Natural killer cell (primary cell): Measurements from ENCODE around the gene DDX39A. TPM values are rescaled to one million over a fixed set of nuclear protein-coding genes. Genes with fewer than 3 reads are reported as not detected.
"Not testable (repeated sequence)": the region's sequence is repeated elsewhere in the genome, so short reads cannot be mapped to it uniquely, and the experiment has no call there.

Source experiments
- ATAC-seq, 3 donors: fragments of 150-1000 bp in 2 of 3; fragments of 200-7000 bp in 1 of 3; cut with Tn5 transposase; 1 replicate in 1 of 3; 2 replicates in 2 of 3; pipeline ENCODE4 v1.10.0; 2021; ENCODE audit warnings: mild to moderate bottlenecking in 2 of 3, moderate library complexity in 2 of 3
- DNase-seq, 2 donors: peaks; one replicate each; pipeline versions ENCODE4 v3.0.0 to v3.0.0-alpha.2; 2013 to 2021; ENCODE audit warnings: mixed read lengths in 1 of 2
- H3K27ac ChIP-seq: one replicate; pipeline ENCODE4 v1.5.1; 2013; ENCODE audit warnings: mild to moderate bottlenecking, low read length
- H3K27me3 ChIP-seq: one replicate; pipeline ENCODE4 v1.6.1; 2013; ENCODE audit warnings: low read length; ENCODE audit not compliant: control insufficient read depth, insufficient read depth
- H3K36me3 ChIP-seq: one replicate; pipeline ENCODE4 v1.6.1; 2013; ENCODE audit warnings: low read length; ENCODE audit not compliant: control insufficient read depth, insufficient read depth
- H3K4me1 ChIP-seq: one replicate; pipeline ENCODE4 v1.6.1; 2013; ENCODE audit warnings: low read length; ENCODE audit not compliant: control insufficient read depth, insufficient read depth
- H3K4me3 ChIP-seq: one replicate; pipeline ENCODE4 v1.5.1; 2013; ENCODE audit warnings: low read length
- H3K9me3 ChIP-seq: one replicate; pipeline ENCODE4 v1.6.1; 2013; ENCODE audit warnings: low read length; ENCODE audit not compliant: control insufficient read depth, insufficient read depth
- H3K27ac Mint-ChIP-seq, 2 donors: one replicate each; pipeline ENCODE4 v1.8.0; 2022; ENCODE audit warnings: mild to moderate bottlenecking in 2 of 2, mixed read lengths in 2 of 2, moderate library complexity in 1 of 2
- H3K27me3 Mint-ChIP-seq, 2 donors: one replicate each; pipeline ENCODE4 v1.8.0; 2022; ENCODE audit warnings: low read depth in 2 of 2, mixed read lengths in 2 of 2
- H3K36me3 Mint-ChIP-seq: one replicate; pipeline ENCODE4 v1.8.0; 2022; ENCODE audit warnings: mixed read lengths
- H3K4me1 Mint-ChIP-seq, 2 donors: one replicate each; pipeline ENCODE4 v1.8.0; 2022; ENCODE audit warnings: mixed read lengths in 2 of 2
- H3K4me3 Mint-ChIP-seq: one replicate; pipeline ENCODE4 v1.8.0; 2022; ENCODE audit warnings: mild to moderate bottlenecking, moderate library complexity, mixed read lengths
- H3K9me3 Mint-ChIP-seq, 2 donors: one replicate each; pipeline ENCODE4 v1.8.0; 2022; ENCODE audit warnings: mixed read lengths in 2 of 2
- WGBS: methylation state at CpG from one replicate; pipeline ENCODE4 v1.1.7; 2013; ENCODE audit warnings: missing lambda C conversion rate; ENCODE audit not compliant: insufficient coverage; 5-methylcytosine and 5-hydroxymethylcytosine counted together
- intact Hi-C: fragments of 100-400 bp; cut with micrococcal nuclease; formaldehyde crosslinking; loops from one replicate; pipeline ENCODE4 v1.14.2; 2022
- total RNA-seq, 4 donors: library from RNA; stranded (reverse); fragments of 120-200 nt in 1 of 4; gene quantifications; one replicate each; pipeline versions ENCODE4 v1.2.3 to v1.2.4, GENCODE V29; 2013 to 2022
- TF ChIP-seq, protein P1 (sequence below): fragments of 200-600 bp; IDR thresholded peaks from one replicate; pipeline ENCODE4 v1.8.0; 2022; ENCODE audit warnings: antibody characterized with exemption

DDX39A gene
- total RNA-seq, 3 donors from 2014 or later (not counting 1 experiment from before 2014, with no cell fraction given) = 397 to 569 (median 557) TPM

DNA sequence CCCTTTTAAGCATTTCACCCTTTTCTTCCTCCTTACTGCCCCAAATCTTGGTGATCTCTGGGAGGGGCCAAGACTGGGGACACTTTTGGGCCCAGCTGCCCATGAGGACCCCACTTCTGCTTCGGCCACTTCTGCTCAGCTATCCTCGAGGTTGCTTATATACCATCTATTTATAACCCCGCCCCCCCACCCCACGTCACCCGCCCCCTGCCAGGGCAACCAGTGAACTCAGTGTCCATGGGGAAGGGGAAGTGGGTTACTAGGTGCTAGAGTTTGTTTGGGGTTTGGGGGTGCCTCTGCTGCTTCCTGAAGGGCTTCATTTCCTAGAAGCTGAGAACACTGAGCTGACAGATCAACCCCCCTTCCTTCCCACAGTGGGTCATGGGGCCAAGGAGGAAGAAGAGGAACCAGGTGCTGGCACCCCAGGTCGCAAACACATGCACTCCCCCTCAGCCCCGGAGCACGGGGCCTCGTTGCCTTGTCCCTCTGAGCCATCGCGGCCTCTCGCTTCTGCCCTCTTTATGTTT lies 44.0 kb downstream of the DDX39A start:
- Mint-ChIP-seq H3K36me3 (no peaks in the 10 kb centered on the region), H3K4me3 (peak overlapping the region; percentile 68), H3K27me3 (no peaks in the 10 kb centered on the region), H3K4me1 (peaks cover 52 to 65% of the 10 kb centered on the region in 2 donors), H3K9me3 (no peaks in the 10 kb centered on the region), H3K27ac (peak overlapping the region; percentile 90 to 100)
- TF ChIP-seq, protein P1, sequence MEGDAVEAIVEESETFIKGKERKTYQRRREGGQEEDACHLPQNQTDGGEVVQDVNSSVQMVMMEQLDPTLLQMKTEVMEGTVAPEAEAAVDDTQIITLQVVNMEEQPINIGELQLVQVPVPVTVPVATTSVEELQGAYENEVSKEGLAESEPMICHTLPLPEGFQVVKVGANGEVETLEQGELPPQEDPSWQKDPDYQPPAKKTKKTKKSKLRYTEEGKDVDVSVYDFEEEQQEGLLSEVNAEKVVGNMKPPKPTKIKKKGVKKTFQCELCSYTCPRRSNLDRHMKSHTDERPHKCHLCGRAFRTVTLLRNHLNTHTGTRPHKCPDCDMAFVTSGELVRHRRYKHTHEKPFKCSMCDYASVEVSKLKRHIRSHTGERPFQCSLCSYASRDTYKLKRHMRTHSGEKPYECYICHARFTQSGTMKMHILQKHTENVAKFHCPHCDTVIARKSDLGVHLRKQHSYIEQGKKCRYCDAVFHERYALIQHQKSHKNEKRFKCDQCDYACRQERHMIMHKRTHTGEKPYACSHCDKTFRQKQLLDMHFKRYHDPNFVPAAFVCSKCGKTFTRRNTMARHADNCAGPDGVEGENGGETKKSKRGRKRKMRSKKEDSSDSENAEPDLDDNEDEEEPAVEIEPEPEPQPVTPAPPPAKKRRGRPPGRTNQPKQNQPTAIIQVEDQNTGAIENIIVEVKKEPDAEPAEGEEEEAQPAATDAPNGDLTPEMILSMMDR = no peak
- Histone ChIP-seq H3K36me3 (no peaks in the 10 kb centered on the region), H3K9me3 (no peaks in the 10 kb centered on the region), H3K27ac (peak overlapping the region; percentile 99), H3K4me3 (peak overlapping the region; percentile 18), H3K4me1 (peaks cover 90% of the 10 kb centered on the region), H3K27me3 (no peaks in the 10 kb centered on the region)
- intact Hi-C loops = loop anchor here (10.0 kb wide), 1 partner anchor 1220 kb away; the partner anchor contains the start of genes IER2 and STX10
- DNase-seq (peak; percentile 75 to 94), ATAC-seq (peak; percentile 72 to 95 (median 86))
- 0% methylated on average over 7 of the region's 12 CpGs for WGBS

DNA sequence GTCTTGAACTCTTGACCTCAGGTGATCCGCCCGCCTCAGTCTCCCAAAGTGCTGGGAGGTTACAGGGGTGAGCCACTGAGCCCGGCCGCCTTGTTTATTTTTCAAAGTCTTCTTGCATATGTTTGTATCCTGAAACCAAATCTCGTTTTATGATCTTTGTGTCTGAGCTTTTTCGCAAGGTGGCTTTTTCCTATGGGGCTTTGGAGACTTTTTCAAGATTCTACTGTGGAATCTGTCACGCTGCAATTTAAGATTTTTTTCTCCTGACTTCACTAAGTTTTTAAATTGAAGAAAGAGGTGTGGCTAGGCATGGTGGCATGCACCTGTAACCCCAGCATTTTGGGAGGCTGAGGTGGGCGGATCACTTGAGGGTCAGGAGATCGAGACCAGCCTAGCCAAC lies 44.8 kb downstream of the DDX39A start:
- not testable (repeated sequence) for H3K4me3 ChIP-seq, H3K27me3 Mint-ChIP-seq

DNA sequence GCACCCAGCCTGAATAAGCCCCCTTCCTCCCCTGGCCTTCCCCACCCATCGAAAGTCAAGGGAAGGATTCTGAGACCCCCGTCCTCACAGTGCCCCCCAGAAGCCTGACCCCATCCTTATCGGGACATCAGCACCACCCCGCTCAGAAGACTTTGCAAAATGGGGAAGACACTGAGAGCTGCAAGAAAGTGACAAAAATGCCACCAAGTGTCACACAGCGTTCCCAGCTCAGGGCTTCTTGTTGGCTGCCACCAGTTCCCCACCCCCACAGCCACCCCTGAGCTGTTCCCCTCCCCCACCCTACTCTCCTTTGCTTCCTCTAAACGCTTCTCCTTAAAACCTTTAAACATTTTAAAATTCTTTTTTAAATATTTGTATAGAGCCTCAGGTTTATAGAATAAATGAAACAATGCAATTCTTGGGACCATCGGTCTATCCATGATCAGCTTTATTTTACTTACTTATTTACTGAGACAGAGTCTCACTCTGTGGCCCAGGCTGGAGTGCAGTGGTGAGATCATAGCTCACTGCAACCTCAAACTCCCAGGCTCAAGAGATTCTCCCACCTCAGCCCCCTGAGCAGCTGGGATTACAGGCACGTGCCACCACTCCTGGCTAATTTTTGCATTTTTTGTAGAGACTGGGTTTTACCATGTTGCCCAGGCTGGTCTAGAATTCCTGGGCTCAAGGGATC lies 46.6 kb downstream of the DDX39A start:
- intact Hi-C loops = loop anchor here (10.0 kb wide), 1 partner anchor 1218 kb away; the partner anchor contains the start of genes IER2 and STX10
- H3K27me3 ChIP-seq, ATAC-seq, H3K9me3 ChIP-seq, H3K36me3 ChIP-seq, H3K4me3 ChIP-seq, H3K36me3 Mint-ChIP-seq, H3K27me3 Mint-ChIP-seq, H3K9me3 Mint-ChIP-seq: not testable (repeated sequence)
- Histone ChIP-seq H3K4me1 (peaks cover 90% of the 10 kb centered on the region), H3K27ac (peak overlapping the region; percentile 99)
- DNase-seq = peak in 1 of 2 donors; percentile 52
- H3K27ac Mint-ChIP-seq = peak overlapping the region; percentile 90 to 100
- peak overlapping the region; percentile 60 for H3K4me3 Mint-ChIP-seq
- WGBS = 34% methylated on average over 6 of the region's 8 CpGs
- H3K4me1 Mint-ChIP-seq = peaks cover 56 to 68% of the 10 kb centered on the region in 2 donors

More for the DNA sequence above, 44.8 kb downstream of the DDX39A start:
- H3K27ac Mint-ChIP-seq = peak overlapping the region; percentile 90 to 100
- WGBS = 94% methylated on average over 7 of the region's 9 CpGs
- H3K9me3 Mint-ChIP-seq, H3K36me3 Mint-ChIP-seq, H3K36me3 ChIP-seq, H3K27me3 ChIP-seq, H3K9me3 ChIP-seq, ATAC-seq, H3K4me3 Mint-ChIP-seq, DNase-seq: not testable (repeated sequence)
- H3K27ac ChIP-seq = peak overlapping the region; percentile 99
- intact Hi-C loops = loop anchor here (10.0 kb wide), 1 partner anchor 1220 kb away; the partner anchor contains the start of genes IER2 and STX10
- H3K4me1 ChIP-seq = peaks cover 90% of the 10 kb centered on the region
- H3K4me1 Mint-ChIP-seq = peaks cover 54 to 67% of the 10 kb centered on the region in 2 donors

DNA sequence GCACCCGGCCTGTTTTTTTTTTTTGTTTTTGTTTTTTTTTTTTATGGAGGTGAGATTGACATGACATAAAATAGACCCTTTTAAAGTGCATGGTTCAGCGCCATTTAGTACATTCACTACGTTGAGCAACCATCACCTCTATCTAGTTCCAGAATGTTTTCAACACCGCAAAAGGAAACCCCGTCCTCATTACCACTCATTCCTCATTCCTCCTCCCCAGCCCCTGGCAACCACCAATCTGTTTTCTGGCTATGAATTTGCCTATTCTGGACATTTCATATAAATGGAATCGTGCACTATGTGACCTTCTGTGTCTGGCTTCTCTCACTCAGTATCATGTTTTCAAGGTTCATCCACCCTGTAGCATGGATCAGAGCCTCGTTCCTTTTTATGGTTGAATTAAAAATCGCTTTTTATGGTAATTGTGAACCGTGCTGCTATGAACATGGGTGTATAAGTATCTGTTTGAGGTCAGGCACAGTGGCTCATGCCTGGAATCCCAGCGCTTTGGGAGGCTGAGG lies 47.8 kb downstream of the DDX39A start:
- H3K36me3 ChIP-seq = no peaks in the 10 kb centered on the region
- no peak overlapping the region for H3K4me3 ChIP-seq

More for the DNA sequence above, 47.8 kb downstream of the DDX39A start:
- TF ChIP-seq, protein P1 = no peak
- H3K4me1 ChIP-seq = peaks cover 98% of the 10 kb centered on the region
- Mint-ChIP-seq H3K36me3 (no peaks in the 10 kb centered on the region), H3K27me3 (no peaks in the 10 kb centered on the region), H3K27ac (peak overlapping the region; percentile 90 to 100), H3K4me1 (peaks cover 62 to 79% of the 10 kb centered on the region in 2 donors), H3K9me3 (no peaks in the 10 kb centered on the region), H3K4me3 (peak overlapping the region; percentile 65)
- intact Hi-C loops = loop anchor here (10.0 kb wide), 1 partner anchor 1217 kb away; the partner anchor contains the start of genes IER2 and STX10
- no peaks in the 10 kb centered on the region for H3K9me3 ChIP-seq
- peak overlapping the region; percentile 99 for H3K27ac ChIP-seq
- DNase-seq (peak in 1 of 2 donors; percentile 29), ATAC-seq (no peak)
- WGBS = 74% methylated on average over 10 of the region's 10 CpGs
- H3K27me3 ChIP-seq = no peaks in the 10 kb centered on the region
